Panc1 (cell line): ENCODE measurements around the gene HNF4A.

Experiments used
- POLR2AphosphoS5 ChIP-seq: IDR thresholded peaks from 2 replicates; pipeline ENCODE4 v1.6.1; 2012; ENCODE audit warnings: mild to moderate bottlenecking, low read depth, low read length, moderate library complexity
- REST ChIP-seq, 2 experiments: IDR thresholded peaks; 2 replicates each; pipeline ENCODE4 v1.6.1; 2011 to 2012; ENCODE audit warnings: low read depth in 2 of 2, control low read depth in 1 of 2, low read length in 1 of 2, mild to moderate bottlenecking in 1 of 2, moderate library complexity in 1 of 2; ENCODE audit not compliant: insufficient read depth in 1 of 2
- SIN3A ChIP-seq: IDR thresholded peaks from 2 replicates; pipeline ENCODE4 v1.6.1; 2012; ENCODE audit warnings: low read depth, mild to moderate bottlenecking, low read length, moderate library complexity, borderline replicate concordance; ENCODE audit not compliant: insufficient read depth
- TCF7L2 ChIP-seq: IDR thresholded peaks from 2 replicates; pipeline ENCODE4 v1.6.1; 2011; ENCODE audit warnings: mild to moderate bottlenecking, low read depth, low read length, inconsistent platforms
- TF ChIP-seq, protein P1 (sequence below): fragments of 450-650 bp; IDR thresholded peaks from 2 replicates; pipeline ENCODE4 v1.5.1; 2017; ENCODE audit warnings: mild to moderate bottlenecking

GRCh38 chr20:44436393-44436792 lies 80.9 kb downstream of the HNF4A start:
- TF ChIP-seq, protein P1, sequence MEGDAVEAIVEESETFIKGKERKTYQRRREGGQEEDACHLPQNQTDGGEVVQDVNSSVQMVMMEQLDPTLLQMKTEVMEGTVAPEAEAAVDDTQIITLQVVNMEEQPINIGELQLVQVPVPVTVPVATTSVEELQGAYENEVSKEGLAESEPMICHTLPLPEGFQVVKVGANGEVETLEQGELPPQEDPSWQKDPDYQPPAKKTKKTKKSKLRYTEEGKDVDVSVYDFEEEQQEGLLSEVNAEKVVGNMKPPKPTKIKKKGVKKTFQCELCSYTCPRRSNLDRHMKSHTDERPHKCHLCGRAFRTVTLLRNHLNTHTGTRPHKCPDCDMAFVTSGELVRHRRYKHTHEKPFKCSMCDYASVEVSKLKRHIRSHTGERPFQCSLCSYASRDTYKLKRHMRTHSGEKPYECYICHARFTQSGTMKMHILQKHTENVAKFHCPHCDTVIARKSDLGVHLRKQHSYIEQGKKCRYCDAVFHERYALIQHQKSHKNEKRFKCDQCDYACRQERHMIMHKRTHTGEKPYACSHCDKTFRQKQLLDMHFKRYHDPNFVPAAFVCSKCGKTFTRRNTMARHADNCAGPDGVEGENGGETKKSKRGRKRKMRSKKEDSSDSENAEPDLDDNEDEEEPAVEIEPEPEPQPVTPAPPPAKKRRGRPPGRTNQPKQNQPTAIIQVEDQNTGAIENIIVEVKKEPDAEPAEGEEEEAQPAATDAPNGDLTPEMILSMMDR, result no peak
- no peak for TF ChIP-seq REST (IDR thresholded peaks at IDR 0.05; ENCODE audit: insufficient read depth in 1 of 2, low read depth in 2 of 2, low read length in 1 of 2)
- no peak for TF ChIP-seq POLR2AphosphoS5
- no peak for TF ChIP-seq SIN3A
- TF ChIP-seq TCF7L2, result no peak
